Stromal cell of bone marrow (primary cell): ENCODE results near the gene MPO.

ENCODE experiments used
- DNase-seq: peaks from one replicate; pipeline ENCODE4 v3.0.0-alpha.2; 2012; ENCODE audit warnings: low read depth

The MPO gene

GRCh38 chr17:58279016-58279711, 1.6 kb downstream of the MPO start:
- DNase-seq, result no peak

- DNase-seq, result no peak
Observed at GRCh38 chr17:58278661-58279015, 2.1 kb downstream of the MPO start.

GRCh38 chr17:58277802-58278595, 2.7 kb downstream of the MPO start:
- no peak for DNase-seq

DNA sequence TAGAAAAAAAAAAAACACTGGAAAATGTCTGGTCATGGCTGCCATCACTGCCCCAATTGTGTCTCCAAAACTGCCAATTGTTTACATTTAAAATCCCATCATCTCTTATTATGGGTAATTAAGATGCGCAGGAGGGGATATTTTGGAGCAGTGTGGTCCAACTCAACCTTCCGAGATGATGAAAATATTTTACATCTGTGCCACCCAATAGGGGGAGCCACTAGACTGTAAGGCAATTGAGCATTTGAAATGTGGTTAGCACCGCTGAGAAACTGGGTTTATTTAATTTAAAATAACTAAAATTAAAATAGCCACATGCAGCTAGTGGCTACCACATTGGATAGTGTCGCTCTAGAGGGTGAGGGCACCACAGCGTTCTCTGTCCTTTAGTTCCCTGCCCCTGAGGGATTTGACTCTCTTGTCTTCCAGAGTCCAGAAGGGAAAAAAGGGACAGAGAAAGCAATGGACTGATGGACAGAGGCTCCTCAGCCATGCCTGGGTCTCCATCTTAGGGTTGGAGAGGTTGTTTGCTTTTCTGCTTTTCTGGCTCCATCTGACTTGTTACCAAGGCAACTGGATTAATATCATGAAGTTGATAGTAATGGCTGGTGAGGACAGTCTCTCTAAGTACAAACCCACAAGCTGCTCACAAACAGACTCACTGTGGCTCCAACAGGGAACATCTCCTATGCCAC, 3.5 kb downstream of the MPO start:
- no peak for DNase-seq

- DNase-seq, result no peak
Observed at GRCh38 chr17:58276423-58276822, 4.3 kb downstream of the MPO start.

DNA sequence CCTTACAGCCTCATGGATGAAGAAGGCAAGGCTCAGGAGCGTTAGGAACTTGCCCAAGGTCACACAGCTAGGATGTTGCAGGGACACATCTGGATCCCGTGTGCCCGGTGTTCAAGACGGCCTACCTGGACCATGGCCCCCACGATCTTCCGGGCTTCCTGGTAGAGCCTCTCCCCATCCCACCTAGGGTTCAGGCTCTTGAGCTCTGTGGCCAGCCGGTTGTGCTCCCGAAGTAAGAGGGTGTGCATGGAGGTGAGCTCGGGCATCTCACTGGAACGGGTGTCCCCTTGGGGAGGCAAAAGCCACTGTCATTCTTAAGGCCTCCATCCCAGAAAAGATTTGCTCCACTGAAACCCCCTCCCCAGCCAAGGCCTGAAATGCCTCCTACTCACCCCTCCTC, 5.3 kb downstream of the MPO start:
- DNase-seq, result no peak

DNA sequence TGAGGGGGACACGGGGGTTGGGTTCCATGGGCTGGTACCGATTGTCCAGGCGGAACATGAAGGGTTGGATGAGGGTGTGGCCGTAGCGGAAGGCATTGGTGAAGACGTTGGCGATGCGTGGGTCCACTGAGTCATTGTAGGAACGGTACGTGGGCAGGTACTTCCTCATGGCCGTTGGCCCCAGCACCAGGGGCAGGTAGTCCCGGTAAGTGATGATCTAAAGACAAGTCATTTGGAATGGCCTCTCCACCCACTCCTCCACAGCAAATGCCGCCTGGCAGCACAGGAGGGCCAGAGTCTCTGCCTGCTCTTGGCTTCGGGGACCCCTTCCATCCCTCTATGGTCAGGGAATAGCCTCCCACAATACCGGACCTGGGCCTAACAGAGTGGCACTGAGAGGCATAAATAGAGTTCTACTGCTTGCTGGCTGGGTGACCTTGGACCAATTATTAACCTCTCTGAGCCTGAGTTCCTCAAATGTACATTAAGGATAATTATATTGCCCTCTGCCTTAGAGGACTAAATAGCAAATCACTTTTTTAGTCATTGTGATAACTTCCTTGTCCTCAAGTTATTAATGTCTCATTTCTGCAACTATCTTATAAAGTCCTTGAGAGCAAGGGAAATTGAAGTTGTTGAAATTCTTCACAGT, 7.2 kb downstream of the MPO start:
- no peak for DNase-seq

GRCh38 chr17:58272367-58273280, 8.1 kb downstream of the MPO start:
- DNase-seq, result no peak

GRCh38 chr17:58271216-58271931, 9.4 kb downstream of the MPO start:
- DNase-seq, result no peak

- DNase-seq, result no peak
Observed at GRCh38 chr17:58270476-58271215, 10.1 kb downstream of the MPO start.

GRCh38 chr17:58269557-58270291, 11.0 kb downstream of the MPO start:
- no peak for DNase-seq

- no peak for DNase-seq
Observed at GRCh38 chr17:58268774-58269556, 11.8 kb downstream of the MPO start.

DNA sequence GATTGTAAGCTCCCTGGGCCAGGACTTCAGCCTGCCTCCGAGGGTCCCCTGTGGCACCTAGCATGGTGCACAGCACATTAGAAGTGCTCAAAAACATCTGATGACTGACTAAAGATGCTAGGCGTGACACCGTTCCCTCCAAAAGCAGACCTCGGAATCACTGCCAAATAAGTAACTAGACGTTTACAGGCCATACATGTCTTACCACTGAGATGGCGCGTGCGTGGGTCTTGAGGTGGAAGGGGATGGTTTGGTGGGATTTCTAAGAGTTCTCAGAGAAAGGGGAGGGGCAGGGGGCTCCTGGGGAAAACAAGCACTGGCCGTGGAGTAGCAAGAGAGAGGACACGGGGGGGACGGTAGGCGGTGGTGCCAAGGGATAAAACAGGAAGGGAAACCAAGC, 12.4 kb downstream of the MPO start:
- no peak for DNase-seq

DNA sequence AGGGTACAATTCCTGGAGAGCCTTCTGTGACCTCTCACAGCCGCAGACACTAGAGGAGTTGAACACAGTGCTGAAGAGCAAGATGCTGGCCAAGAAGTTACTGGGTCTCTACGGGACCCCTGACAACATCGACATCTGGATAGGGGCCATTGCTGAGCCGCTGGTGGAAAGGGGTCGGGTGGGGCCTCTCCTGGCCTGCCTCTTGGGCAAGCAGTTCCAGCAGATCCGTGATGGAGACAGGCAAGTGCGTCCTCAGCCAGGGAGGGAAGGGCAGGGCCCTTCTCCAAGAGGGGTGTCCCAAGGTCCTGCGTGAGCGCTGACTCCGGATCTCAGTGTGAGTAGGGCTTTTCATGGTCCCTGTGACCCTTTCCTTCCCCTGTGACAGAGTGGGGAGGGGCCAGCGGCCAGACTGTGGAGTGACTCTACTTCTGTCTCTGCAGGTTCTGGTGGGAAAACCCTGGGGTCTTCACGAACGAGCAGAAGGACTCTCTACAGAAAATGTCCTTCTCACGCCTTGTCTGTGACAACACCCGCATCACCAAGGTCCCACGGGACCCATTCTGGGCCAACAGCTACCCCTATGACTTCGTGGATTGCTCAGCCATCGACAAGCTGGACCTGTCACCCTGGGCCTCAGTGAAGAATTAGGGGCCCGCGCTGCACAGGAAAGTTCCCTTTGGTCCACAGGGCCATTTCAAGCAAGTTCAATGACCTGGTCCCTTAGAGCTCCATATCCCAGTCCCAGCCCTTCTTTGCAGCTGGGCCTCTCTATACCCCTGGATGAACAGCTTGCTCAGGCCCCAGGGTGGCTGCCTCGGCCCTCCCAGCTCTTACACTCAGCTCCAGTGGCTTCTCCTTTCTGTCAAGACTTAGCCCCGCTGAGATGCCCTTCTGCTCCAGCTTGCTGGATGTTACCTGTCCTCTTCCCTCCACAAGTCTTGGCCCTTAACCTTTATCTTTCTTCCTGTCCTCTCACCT, 13.1 kb downstream of the MPO start:
- no peak for DNase-seq

DNA sequence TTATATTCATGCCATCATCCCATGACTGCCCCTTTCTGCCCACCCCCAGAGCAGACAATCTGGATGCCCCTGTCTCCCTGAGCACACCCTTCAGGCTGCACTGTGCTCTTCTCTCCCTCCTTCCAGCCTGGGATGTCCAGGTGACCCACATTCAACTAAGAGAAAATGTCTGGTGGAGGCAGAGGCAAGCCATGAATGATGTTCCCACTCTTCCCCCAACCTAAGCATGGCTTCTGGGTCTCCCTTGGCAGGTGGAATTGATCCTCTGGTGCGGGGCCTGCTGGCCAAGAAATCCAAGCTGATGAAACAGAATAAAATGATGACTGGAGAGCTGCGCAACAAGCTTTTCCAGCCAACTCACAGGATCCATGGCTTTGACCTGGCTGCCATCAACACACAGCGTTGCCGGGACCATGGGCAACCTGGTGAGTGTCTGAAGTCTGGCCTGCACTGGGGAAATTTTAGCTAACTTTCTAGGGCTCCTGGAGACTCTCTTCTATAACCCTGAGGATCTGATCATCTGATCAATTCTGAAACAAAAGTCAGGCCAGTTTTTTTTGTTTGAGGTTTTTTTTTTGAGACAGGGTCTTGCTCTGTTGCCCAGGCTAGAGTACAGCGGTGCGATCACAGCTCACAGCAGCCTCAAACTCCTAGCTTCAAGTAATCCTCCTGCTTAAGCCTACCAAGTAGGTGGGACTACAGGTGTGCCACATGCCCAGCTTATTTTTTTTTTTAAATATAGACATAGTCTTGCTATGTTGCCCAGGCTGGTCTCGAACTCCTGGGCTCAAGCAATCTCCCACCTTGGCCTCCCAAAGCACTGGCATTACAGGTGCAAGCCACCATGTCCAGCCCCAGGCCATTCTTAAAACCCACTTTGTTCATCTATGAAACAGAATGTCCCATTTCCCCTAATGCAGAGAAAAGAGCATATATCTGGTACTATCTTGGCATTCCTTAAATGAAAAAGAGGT, 14.5 kb downstream of the MPO start:
- DNase-seq, result no peak

DNA sequence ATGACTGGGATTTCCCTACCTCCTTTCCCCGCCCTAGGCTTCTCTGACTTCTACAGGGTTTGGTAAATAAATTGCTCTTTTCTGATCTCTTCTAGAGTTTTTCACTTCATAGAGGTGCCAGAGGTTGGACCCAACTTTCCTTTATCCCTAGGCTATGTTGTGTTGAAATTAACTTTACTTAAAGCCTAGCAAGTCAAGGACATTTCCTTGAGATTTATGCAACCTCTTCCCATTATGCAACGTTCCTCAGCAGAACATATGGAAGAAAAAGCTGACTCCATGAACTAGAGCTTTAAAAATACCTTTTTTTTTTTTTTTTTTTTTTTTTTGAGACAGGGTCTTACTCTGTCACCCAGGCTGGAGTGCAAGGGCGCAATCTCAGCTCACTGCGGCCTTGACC, 15.5 kb downstream of the MPO start:
- DNase-seq, result no peak
